Left lung (tissue), 10 donors: ENCODE results near the gene CLCN1. TPM values are rescaled to one million over a fixed set of nuclear protein-coding genes. Genes with fewer than 3 reads are reported as not detected.
A peak's percentile ranks its signal among the peaks of the same experiment; 100 is the strongest.

Experiments
- ATAC-seq: fragments of 200-7000 bp; cut with Tn5 transposase; one replicate; pipeline ENCODE4 v1.9.1; 2020; ENCODE audit warnings: moderate library complexity
- DNase-seq, 4 donors: peaks; one replicate each; pipeline ENCODE4 v3.0.0-alpha.2; 2013 to 2020
- H3K27ac ChIP-seq, 2 donors: fragments of 200-600 bp; sonication (generic) in 1 of 2; one replicate each; pipeline versions ENCODE4 v1.5.0 to v1.8.0; 2020 to 2021
- H3K27me3 ChIP-seq, 2 donors: fragments of 200-600 bp; sonication (generic) in 1 of 2; one replicate each; pipeline versions ENCODE4 v1.5.0 to v1.8.0; 2020 to 2021
- H3K36me3 ChIP-seq, 2 donors: fragments of 200-600 bp; sonication (generic) in 1 of 2; one replicate each; pipeline versions ENCODE4 v1.5.0 to v1.8.0; 2020 to 2021
- H3K4me1 ChIP-seq, 2 donors: fragments of 200-600 bp; one replicate each; pipeline ENCODE4 v1.8.0; 2021
- H3K4me3 ChIP-seq, 2 donors: fragments of 200-600 bp; sonication (generic) in 1 of 2; one replicate each; pipeline versions ENCODE4 v1.5.0 to v1.8.0; 2020 to 2021; ENCODE audit warnings: mild to moderate bottlenecking in 1 of 2
- H3K9me3 ChIP-seq, 2 donors: fragments of 200-600 bp; sonication (generic) in 1 of 2; one replicate each; pipeline versions ENCODE4 v1.5.0 to v1.8.0; 2020 to 2021
- intact Hi-C, 2 donors: fragments of 100-400 bp; cut with DNase I; formaldehyde crosslinking; loops; one replicate each; pipeline versions ENCODE4 v1.11.2 to v1.14.2; 2022
- polyA plus RNA-seq, 6 donors: library from polyadenylated mRNA; unstranded; fragments of 120-200 nt; gene quantifications; one replicate each; pipeline ENCODE4 v1.2.1, GENCODE V29; 2013; ENCODE audit not compliant: insufficient read length in 6 of 6
- total RNA-seq, 2 donors: library from RNA; stranded (reverse); fragmentation: NEBNext Ultra II Directional; extraction: Animal tissue kit (Norgen Biotek cat#: 25700); gene quantifications; one replicate each; pipeline ENCODE4 v1.2.1, GENCODE V29; 2021
- TF ChIP-seq, protein P1 (sequence below), 2 donors: fragments of 200-600 bp; sonication (generic) in 1 of 2; IDR thresholded peaks; one replicate each; pipeline versions ENCODE4 v1.5.0 to v1.8.0; 2021; ENCODE audit warnings: antibody characterized with exemption in 2 of 2
- donor health status: DM: no; HTN: yes; CAD: no.
- donor health status: DM: no; HTN: no; CAD: no.

Gene CLCN1
- total and polyA plus RNA-seq, 8 donors: 0.08 to 0.09 (median 0.08) TPM; not detected in 5

GRCh38 chr7:143354965-143355364, 39.1 kb downstream of the CLCN1 start:
- H3K4me1 ChIP-seq: no peaks in the 10 kb centered on the region
- TF ChIP-seq, protein P1, sequence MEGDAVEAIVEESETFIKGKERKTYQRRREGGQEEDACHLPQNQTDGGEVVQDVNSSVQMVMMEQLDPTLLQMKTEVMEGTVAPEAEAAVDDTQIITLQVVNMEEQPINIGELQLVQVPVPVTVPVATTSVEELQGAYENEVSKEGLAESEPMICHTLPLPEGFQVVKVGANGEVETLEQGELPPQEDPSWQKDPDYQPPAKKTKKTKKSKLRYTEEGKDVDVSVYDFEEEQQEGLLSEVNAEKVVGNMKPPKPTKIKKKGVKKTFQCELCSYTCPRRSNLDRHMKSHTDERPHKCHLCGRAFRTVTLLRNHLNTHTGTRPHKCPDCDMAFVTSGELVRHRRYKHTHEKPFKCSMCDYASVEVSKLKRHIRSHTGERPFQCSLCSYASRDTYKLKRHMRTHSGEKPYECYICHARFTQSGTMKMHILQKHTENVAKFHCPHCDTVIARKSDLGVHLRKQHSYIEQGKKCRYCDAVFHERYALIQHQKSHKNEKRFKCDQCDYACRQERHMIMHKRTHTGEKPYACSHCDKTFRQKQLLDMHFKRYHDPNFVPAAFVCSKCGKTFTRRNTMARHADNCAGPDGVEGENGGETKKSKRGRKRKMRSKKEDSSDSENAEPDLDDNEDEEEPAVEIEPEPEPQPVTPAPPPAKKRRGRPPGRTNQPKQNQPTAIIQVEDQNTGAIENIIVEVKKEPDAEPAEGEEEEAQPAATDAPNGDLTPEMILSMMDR (IDR thresholded peaks at IDR 0.05): no peak
- peak; percentile 98 for ATAC-seq
- peak in 1 of 4 donors; percentile 65 for DNase-seq
- H3K4me3 ChIP-seq: no peak overlapping the region
- no peaks in the 10 kb centered on the region for H3K36me3 ChIP-seq
- no peaks in the 10 kb centered on the region for H3K9me3 ChIP-seq
- H3K27me3 ChIP-seq: peaks cover 0 to 20% of the 10 kb centered on the region in 2 donors
- H3K27ac ChIP-seq: no peak overlapping the region
- intact Hi-C loops: no loop called here

DNA sequence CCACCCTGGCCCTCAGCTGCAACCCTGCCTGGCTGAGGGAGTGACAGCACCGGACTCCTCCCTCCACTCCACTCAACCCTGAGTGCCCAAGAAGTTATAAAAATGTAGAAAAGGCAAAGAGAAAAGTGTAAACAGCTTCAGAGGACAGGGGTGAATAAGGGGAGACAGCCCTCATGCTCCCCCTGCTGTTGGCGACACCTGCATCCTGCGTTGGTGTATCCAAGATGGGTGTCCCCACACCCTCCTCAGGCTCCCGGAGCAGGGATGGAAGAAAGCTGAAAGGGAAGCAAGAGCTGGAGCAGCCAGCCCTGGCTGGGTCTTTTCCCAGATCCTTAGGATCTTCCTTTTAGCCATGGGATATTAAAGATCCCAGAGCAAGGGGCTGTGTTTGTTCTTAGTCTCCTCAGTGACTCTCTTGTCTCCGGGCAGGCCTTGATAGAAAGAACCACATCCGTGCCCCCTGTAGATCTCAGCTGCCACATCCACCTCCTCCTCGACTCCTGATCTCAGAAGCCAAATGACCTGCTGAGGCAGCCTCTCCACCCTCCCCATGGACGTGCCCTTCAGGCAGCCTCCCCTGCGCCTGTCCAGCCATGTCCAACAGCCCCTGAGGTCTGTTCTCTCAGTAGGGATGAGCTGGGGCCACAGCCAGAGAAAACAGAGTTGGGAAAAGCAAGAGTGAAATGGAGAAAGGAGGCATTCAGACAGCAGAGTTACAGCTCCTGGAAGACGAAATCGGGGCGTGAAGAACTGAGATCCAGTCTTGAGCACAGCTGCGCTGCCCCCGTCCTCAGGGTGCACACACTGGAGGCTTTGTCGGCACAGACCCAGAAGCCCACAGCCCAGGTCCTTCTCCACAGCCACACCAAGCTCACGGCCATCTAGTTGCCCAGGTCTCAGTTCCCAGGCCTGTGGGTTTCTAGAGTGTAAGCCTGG, 39.8 kb downstream of the CLCN1 start:
- TF ChIP-seq, protein P1 (IDR thresholded peaks at IDR 0.05): no peak
- no peaks in the 10 kb centered on the region for H3K9me3 ChIP-seq
- no peak overlapping the region for H3K4me3 ChIP-seq
- intact Hi-C loops: no loop called here
- no peak for DNase-seq
- no peak overlapping the region for H3K27ac ChIP-seq
- no peaks in the 10 kb centered on the region for H3K4me1 ChIP-seq
- no peak for ATAC-seq
- H3K27me3 ChIP-seq: peaks cover 0 to 23% of the 10 kb centered on the region in 2 donors
- H3K36me3 ChIP-seq: no peaks in the 10 kb centered on the region

- H3K9me3 ChIP-seq: no peaks in the 10 kb centered on the region
- DNase-seq: no peak
- TF ChIP-seq, protein P1 (IDR thresholded peaks at IDR 0.05): no peak
- no peaks in the 10 kb centered on the region for H3K36me3 ChIP-seq
- peaks cover 0 to 3% of the 10 kb centered on the region in 2 donors for H3K4me1 ChIP-seq
- H3K27me3 ChIP-seq: peaks cover 0 to 31% of the 10 kb centered on the region in 2 donors
- H3K27ac ChIP-seq: no peak overlapping the region
- intact Hi-C loops: no loop called here
- no peak for ATAC-seq
- no peak overlapping the region for H3K4me3 ChIP-seq
These were observed 40.6 kb downstream of the CLCN1 start for GRCh38 chr7:143356414-143357050.

- no peak overlapping the region for H3K4me3 ChIP-seq
- DNase-seq (no peak), ATAC-seq (no peak)
- TF ChIP-seq, protein P1 (IDR thresholded peaks at IDR 0.05): no peak
- H3K4me1 ChIP-seq: peaks cover 0 to 18% of the 10 kb centered on the region in 2 donors
- intact Hi-C loops: no loop called here
- H3K27ac ChIP-seq: no peak overlapping the region
- no peaks in the 10 kb centered on the region for H3K9me3 ChIP-seq
- H3K27me3 ChIP-seq: peaks cover 15 to 52% of the 10 kb centered on the region in 2 donors
- no peaks in the 10 kb centered on the region for H3K36me3 ChIP-seq
These were observed 42.7 kb downstream of the CLCN1 start for GRCh38 chr7:143358626-143359025.

GRCh38 chr7:143359771-143360353, 44.0 kb downstream of the CLCN1 start:
- Histone ChIP-seq H3K4me1 (peaks cover 0 to 18% of the 10 kb centered on the region in 2 donors), H3K4me3 (no peak overlapping the region), H3K27ac (no peak overlapping the region), H3K36me3 (no peaks in the 10 kb centered on the region), H3K9me3 (no peaks in the 10 kb centered on the region), H3K27me3 (peaks cover 19 to 64% of the 10 kb centered on the region in 2 donors)
- TF ChIP-seq, protein P1 (IDR thresholded peaks at IDR 0.05): no peak
- DNase-seq: no peak
- ATAC-seq: no peak
- intact Hi-C loops: no loop called here
